DOHH2 (cell line): Measurements from ENCODE around the gene CCNI2.

Source experiments
- EZH2phosphoT487 ChIP-seq: fragments of 200-600 bp; sonication (generic); IDR thresholded peaks from 2 replicates; pipeline ENCODE4 v1.6.1; 2017; ENCODE audit warnings: borderline replicate concordance, mild to moderate bottlenecking, antibody characterized with exemption, low read length, moderate library complexity, mixed read lengths
- TF ChIP-seq, protein P1 (sequence below): fragments of 200-600 bp; sonication (generic); IDR thresholded peaks from one replicate; pipeline ENCODE4 v1.5.1; 2014; ENCODE audit warnings: antibody characterized with exemption, mild to moderate bottlenecking, low read depth, low read length; ENCODE audit not compliant: poor library complexity, severe bottlenecking

DNA sequence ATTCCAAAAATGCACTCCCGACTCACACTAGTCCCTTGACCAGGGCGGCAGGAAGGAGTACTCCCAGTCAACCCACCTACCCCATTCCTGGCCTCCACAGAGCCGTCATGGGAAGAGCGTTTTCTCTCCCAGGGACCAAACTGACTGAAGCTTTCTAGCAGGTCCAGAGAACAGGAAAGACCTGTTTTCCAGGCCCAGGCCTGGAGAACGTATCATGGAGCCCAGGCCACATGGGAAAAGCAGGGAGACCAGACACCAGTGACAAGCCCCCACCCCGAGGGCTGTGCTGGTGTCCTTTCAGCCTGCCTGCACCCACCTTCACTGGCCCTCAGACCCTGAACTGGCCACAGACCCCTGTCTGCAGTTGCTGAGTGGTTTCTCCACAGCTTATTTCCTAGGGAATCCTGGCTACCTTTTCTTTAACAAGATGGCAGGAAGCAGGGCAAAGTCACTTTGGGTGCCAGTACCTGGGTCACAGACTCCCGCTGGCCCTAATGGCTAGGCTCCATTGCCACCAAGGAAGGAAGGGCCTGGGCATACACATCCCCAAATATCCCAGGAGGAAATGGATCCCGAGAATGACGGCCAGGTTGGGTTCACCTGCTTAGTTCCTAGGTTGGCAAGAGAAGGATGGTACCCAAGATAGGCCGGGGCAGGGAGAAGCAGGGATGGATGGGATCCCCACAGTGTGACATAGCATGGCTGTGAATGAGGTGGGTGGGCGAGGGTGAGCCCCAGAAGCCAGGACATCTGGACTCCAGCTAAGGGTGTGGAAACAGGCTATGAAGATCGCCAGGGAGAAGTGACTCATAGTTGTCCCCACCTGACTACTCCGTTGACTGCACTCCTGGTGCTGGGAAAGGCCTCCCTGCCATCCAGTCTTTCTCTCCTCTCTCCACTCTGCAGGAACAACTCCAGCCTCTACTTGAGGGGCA, 12.2 kb downstream of the CCNI2 start:
- TF ChIP-seq, protein P1, sequence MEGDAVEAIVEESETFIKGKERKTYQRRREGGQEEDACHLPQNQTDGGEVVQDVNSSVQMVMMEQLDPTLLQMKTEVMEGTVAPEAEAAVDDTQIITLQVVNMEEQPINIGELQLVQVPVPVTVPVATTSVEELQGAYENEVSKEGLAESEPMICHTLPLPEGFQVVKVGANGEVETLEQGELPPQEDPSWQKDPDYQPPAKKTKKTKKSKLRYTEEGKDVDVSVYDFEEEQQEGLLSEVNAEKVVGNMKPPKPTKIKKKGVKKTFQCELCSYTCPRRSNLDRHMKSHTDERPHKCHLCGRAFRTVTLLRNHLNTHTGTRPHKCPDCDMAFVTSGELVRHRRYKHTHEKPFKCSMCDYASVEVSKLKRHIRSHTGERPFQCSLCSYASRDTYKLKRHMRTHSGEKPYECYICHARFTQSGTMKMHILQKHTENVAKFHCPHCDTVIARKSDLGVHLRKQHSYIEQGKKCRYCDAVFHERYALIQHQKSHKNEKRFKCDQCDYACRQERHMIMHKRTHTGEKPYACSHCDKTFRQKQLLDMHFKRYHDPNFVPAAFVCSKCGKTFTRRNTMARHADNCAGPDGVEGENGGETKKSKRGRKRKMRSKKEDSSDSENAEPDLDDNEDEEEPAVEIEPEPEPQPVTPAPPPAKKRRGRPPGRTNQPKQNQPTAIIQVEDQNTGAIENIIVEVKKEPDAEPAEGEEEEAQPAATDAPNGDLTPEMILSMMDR: no peak
- TF ChIP-seq EZH2phosphoT487: no peak
